ENCODE data around the gene FMN2.
A peak's percentile ranks its signal among the peaks of the same experiment; 100 is the strongest.

DNA sequence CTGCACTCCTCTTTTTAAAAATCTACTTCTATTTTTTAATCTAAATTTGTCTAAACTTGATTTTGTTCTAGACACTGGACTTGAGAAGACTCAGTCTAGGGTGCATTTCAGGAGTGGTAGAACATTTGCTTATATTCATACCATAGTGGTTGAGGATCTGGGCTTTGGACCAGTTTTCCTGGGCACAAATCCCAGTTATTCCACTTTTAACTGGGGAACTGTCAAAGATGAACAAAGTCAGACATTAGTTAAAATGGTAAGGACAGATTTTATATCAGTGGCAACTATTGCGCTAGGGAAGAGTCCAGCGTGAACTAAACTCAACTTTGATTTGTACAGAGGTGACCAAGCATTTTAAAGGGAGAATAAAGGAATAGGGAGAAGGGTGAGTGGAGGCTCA, 102.4 kb downstream of the FMN2 start:
- TF ChIP-seq CTCF (IDR thresholded peaks at IDR 0.05) (no peak), POLR2AphosphoS5 (IDR thresholded peaks at IDR 0.05) (peak; percentile 31 to 74 (median 50)), POLR2A (IDR thresholded peaks at IDR 0.05) (no peak)
